Measurements from ENCODE around the gene JARID2. TPM values are rescaled to one million over a fixed set of nuclear protein-coding genes. Genes with fewer than 3 reads are reported as not detected.
A peak's percentile ranks its signal among the peaks of the same experiment; 100 is the strongest.

JARID2 gene
- total and polyA plus RNA-seq, 4 donors, result 3.8 to 14.8 (median 12.0) TPM

DNA sequence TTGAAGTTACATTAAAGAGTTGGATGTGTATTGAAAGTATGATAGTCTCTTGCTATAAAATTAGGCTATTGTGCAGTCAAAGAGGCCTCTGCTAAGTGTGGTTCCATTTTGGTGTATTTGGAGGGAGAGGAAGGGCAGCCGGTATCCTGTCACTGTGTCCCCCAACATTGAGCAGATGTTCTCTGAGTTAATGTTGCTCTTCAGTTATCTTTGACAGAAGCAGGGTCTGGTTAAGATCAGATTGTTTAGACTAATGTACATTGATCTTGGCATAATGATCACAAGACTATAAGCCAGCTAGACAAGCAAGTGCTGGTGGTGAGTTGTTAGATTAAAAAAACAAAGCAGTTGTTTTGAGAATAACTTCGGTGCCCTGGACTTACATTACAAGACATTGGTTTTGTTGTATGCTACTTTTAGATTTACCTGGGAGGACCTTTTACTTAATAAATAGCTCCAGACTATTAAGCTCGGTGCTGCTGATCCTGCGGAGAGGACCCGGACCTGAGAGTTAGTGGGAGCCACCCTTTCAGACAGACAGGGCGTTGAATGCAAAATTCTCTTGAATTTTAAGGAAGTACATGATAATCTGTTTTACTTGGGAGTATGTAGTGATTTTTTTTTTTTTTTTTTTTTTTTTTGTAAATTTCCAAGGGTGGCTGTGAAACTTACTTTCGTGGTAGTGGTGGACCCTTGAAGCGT is 97.8 kb downstream of the JARID2 start:
- H3K27me3 ChIP-seq (ENCODE audit: control insufficient read depth in 3 of 3, insufficient read depth in 3 of 3, low read length in 2 of 3), result no peaks in the 10 kb centered on the region
- WGBS, 2 donors, result 66 to 72% methylated on average over 8 of the region's 8 CpGs
- H3K9ac ChIP-seq (ENCODE audit: insufficient read depth in 1 of 2, low read length in 2 of 2), result no peak overlapping the region
- peaks cover 4 to 28% (median 16%) of the 10 kb centered on the region in 5 donors for H3K4me1 ChIP-seq (ENCODE audit: control insufficient read depth in 5 of 5, insufficient read depth in 5 of 5, low read length in 5 of 5)
- no peaks in the 10 kb centered on the region for H3K36me3 ChIP-seq (ENCODE audit: control insufficient read depth in 4 of 4, insufficient read depth in 4 of 4, low read length in 4 of 4)
- no peak overlapping the region for H3K4me3 ChIP-seq
- ATAC-seq (ENCODE audit: insufficient read depth, low FRiP score) (no peak), DNase-seq (no peak)
- no peaks in the 10 kb centered on the region for H3K9me3 ChIP-seq (ENCODE audit: control insufficient read depth in 4 of 4, insufficient read depth in 3 of 4, low read length in 3 of 4)
- H3K27ac ChIP-seq (ENCODE audit: low read depth in 1 of 2, low read length in 1 of 2), result no peak overlapping the region
- TF ChIP-seq, protein P1, sequence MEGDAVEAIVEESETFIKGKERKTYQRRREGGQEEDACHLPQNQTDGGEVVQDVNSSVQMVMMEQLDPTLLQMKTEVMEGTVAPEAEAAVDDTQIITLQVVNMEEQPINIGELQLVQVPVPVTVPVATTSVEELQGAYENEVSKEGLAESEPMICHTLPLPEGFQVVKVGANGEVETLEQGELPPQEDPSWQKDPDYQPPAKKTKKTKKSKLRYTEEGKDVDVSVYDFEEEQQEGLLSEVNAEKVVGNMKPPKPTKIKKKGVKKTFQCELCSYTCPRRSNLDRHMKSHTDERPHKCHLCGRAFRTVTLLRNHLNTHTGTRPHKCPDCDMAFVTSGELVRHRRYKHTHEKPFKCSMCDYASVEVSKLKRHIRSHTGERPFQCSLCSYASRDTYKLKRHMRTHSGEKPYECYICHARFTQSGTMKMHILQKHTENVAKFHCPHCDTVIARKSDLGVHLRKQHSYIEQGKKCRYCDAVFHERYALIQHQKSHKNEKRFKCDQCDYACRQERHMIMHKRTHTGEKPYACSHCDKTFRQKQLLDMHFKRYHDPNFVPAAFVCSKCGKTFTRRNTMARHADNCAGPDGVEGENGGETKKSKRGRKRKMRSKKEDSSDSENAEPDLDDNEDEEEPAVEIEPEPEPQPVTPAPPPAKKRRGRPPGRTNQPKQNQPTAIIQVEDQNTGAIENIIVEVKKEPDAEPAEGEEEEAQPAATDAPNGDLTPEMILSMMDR (IDR thresholded peaks at IDR 0.05; ENCODE audit: control extremely low read depth, extremely low read depth), result no peak

DNA sequence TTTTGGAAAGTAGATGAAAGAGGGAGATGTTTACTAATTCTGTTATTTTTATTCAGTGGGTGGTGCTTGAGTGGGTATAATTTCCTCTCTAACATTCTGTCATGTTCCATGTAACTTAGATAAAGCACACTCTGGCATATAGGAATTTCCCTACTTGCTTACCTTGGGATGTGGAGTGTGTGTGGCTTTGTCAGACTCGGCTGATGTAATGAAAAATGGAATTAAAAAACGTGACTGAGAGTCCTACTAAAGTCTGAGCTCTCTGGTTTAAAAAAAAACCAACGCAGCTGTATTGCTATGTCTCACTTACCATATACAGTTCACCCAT is 98.3 kb downstream of the JARID2 start:
- Histone ChIP-seq H3K9ac (ENCODE audit: insufficient read depth in 1 of 2, low read length in 2 of 2) (no peak overlapping the region), H3K27me3 (ENCODE audit: control insufficient read depth in 3 of 3, insufficient read depth in 3 of 3, low read length in 2 of 3) (no peaks in the 10 kb centered on the region), H3K9me3 (ENCODE audit: control insufficient read depth in 4 of 4, insufficient read depth in 3 of 4, low read length in 3 of 4) (no peaks in the 10 kb centered on the region), H3K36me3 (ENCODE audit: control insufficient read depth in 4 of 4, insufficient read depth in 4 of 4, low read length in 4 of 4) (no peaks in the 10 kb centered on the region), H3K4me1 (ENCODE audit: control insufficient read depth in 5 of 5, insufficient read depth in 5 of 5, low read length in 5 of 5) (peaks cover 4 to 28% (median 16%) of the 10 kb centered on the region in 5 donors), H3K4me3 (no peak overlapping the region), H3K27ac (ENCODE audit: low read depth in 1 of 2, low read length in 1 of 2) (no peak overlapping the region)
- no peak for ATAC-seq (ENCODE audit: insufficient read depth, low FRiP score)
- TF ChIP-seq, protein P1 (IDR thresholded peaks at IDR 0.05; ENCODE audit: control extremely low read depth, extremely low read depth), result no peak
- WGBS, 2 donors, result 31 to 41% methylated on average over 3 of the region's 3 CpGs
- DNase-seq, result peak in 1 of 3 donors; percentile 47

DNA sequence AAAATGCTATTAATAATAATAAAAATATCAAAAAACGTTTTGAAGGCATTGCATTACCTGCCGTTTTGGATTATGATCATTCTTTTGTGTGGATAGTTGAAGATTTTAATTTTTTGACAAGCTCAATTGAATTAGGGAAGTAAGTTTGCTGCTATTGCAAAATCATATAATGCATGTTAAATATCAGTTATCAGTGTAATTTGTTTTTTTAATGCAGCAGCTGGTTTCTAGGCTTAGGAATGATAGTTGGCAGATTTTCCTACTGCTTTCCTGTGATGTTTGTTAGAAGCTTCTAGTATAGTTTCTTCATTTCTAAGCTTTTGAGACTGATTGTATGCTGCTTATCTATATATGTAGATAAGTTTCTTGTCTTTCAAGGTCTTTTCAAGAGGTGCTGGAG is 99.0 kb downstream of the JARID2 start:
- TF ChIP-seq, protein P1 (IDR thresholded peaks at IDR 0.05; ENCODE audit: control extremely low read depth, extremely low read depth), result no peak
- ATAC-seq (ENCODE audit: insufficient read depth, low FRiP score), result no peak
- H3K4me3 ChIP-seq, result no peak overlapping the region
- no peaks in the 10 kb centered on the region for H3K27me3 ChIP-seq (ENCODE audit: control insufficient read depth in 3 of 3, insufficient read depth in 3 of 3, low read length in 2 of 3)
- H3K27ac ChIP-seq (ENCODE audit: low read depth in 1 of 2, low read length in 1 of 2), result no peak overlapping the region
- H3K9me3 ChIP-seq (ENCODE audit: control insufficient read depth in 4 of 4, insufficient read depth in 3 of 4, low read length in 3 of 4), result no peaks in the 10 kb centered on the region
- no peak overlapping the region for H3K9ac ChIP-seq (ENCODE audit: insufficient read depth in 1 of 2, low read length in 2 of 2)
- H3K4me1 ChIP-seq (ENCODE audit: control insufficient read depth in 5 of 5, insufficient read depth in 5 of 5, low read length in 5 of 5), result peaks cover 4 to 28% (median 16%) of the 10 kb centered on the region in 5 donors
- peak in 2 of 3 donors; percentile 77 to 89 for DNase-seq
- no peaks in the 10 kb centered on the region for H3K36me3 ChIP-seq (ENCODE audit: control insufficient read depth in 4 of 4, insufficient read depth in 4 of 4, low read length in 4 of 4)
- WGBS, 2 donors, result 23 to 58% methylated on average over 2 of the region's 2 CpGs

DNA sequence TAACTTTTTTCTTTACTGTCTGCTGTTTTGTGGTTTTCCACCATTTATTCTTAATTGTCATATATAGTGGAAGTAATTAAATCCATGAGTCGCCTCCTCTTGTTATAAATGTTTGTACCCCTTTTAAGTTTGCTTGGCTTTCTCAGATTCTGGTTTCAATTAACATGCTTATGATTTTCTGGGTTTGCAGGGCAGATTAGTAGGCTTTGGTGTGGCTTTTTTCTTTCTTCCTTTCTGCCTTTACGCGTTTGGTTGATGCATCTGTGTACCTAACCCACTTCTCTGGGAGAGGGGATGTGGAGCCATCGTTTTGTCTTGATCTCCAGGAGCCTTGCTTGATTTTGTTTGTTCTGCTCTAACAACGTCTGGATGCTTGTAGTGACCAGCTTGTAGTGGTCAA is 100.4 kb downstream of the JARID2 start:
- ATAC-seq (ENCODE audit: insufficient read depth, low FRiP score) (no peak), DNase-seq (no peak)
- Histone ChIP-seq H3K27me3 (ENCODE audit: control insufficient read depth in 3 of 3, insufficient read depth in 3 of 3, low read length in 2 of 3) (no peaks in the 10 kb centered on the region), H3K4me3 (no peak overlapping the region), H3K4me1 (ENCODE audit: control insufficient read depth in 5 of 5, insufficient read depth in 5 of 5, low read length in 5 of 5) (peaks cover 3 to 28% (median 15%) of the 10 kb centered on the region in 5 donors), H3K27ac (ENCODE audit: low read depth in 1 of 2, low read length in 1 of 2) (no peak overlapping the region), H3K36me3 (ENCODE audit: control insufficient read depth in 4 of 4, insufficient read depth in 4 of 4, low read length in 4 of 4) (no peaks in the 10 kb centered on the region), H3K9me3 (ENCODE audit: control insufficient read depth in 4 of 4, insufficient read depth in 3 of 4, low read length in 3 of 4) (no peaks in the 10 kb centered on the region), H3K9ac (ENCODE audit: insufficient read depth in 1 of 2, low read length in 2 of 2) (no peak overlapping the region)
- WGBS, 2 donors, result 67 to 72% methylated on average over 5 of the region's 5 CpGs
- TF ChIP-seq, protein P1 (IDR thresholded peaks at IDR 0.05; ENCODE audit: control extremely low read depth, extremely low read depth), result no peak
